ENCODE data around the gene NT5C3B.

- TF ChIP-seq CTCF (IDR thresholded peaks at IDR 0.05; ENCODE audit: insufficient read depth, low read length) (no peak), POLR2AphosphoS5 (IDR thresholded peaks at IDR 0.05; ENCODE audit: low read depth) (no peak), REST (IDR thresholded peaks at IDR 0.05; ENCODE audit: insufficient replicate concordance, low read depth) (no peak), GABPA (IDR thresholded peaks at IDR 0.05; ENCODE audit: low read depth) (no peak)
Observed at GRCh38 chr17:41813152-41813680, 22.8 kb downstream of the NT5C3B start.

All from HL-60 (cell line).